Liver (tissue), 3 donors: ENCODE results near the gene SCD5.

ENCODE experiments used
- GABPA ChIP-seq, 2 donors: IDR thresholded peaks in 1 of 2; conservative IDR thresholded peaks in 1 of 2; 2 replicates each; pipeline ENCODE4 v1.6.1; 2016; ENCODE audit warnings: antibody characterized with exemption in 2 of 2, mild to moderate bottlenecking in 1 of 2, moderate library complexity in 1 of 2
- TF ChIP-seq, protein P1 (sequence below): fragments of 150-350 bp; IDR thresholded peaks from 2 replicates; pipeline ENCODE4 v1.5.1; 2017; ENCODE audit warnings: improper control_type of control experiment, low read depth, low read length; ENCODE audit not compliant: missing input control
- TF ChIP-seq, protein P2 (sequence below): IDR thresholded peaks from 2 replicates; pipeline ENCODE4 v1.6.1; 2016; ENCODE audit warnings: antibody characterized with exemption
- donor health status: healthy.
- donor health status: healthy.

DNA sequence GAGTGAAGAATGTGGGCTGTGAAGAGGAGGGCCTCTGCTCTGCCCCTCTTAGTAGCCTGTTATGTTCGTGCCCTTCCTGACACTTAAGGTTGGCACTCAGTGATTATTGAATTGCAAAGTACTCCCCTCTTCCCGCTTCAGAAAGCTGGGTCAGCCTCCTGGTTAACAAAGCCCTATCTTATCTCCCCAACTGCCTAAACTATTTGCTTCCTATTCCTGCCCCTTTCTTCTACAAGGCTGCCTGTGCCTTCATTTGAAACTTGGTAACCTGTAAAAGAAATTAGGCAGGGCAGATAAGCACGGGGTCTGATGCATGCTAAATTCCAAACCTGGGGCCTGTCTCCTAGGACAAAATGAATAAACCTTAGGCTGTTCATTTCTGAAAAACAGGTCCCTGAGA is 213.7 kb downstream of the SCD5 start:
- TF ChIP-seq, protein P1, sequence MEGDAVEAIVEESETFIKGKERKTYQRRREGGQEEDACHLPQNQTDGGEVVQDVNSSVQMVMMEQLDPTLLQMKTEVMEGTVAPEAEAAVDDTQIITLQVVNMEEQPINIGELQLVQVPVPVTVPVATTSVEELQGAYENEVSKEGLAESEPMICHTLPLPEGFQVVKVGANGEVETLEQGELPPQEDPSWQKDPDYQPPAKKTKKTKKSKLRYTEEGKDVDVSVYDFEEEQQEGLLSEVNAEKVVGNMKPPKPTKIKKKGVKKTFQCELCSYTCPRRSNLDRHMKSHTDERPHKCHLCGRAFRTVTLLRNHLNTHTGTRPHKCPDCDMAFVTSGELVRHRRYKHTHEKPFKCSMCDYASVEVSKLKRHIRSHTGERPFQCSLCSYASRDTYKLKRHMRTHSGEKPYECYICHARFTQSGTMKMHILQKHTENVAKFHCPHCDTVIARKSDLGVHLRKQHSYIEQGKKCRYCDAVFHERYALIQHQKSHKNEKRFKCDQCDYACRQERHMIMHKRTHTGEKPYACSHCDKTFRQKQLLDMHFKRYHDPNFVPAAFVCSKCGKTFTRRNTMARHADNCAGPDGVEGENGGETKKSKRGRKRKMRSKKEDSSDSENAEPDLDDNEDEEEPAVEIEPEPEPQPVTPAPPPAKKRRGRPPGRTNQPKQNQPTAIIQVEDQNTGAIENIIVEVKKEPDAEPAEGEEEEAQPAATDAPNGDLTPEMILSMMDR, result no peak
- no peak for TF ChIP-seq GABPA (IDR thresholded peaks at IDR 0.05 in 1 of 2, conservative IDR thresholded peaks at IDR 0.05 in 1 of 2)
- TF ChIP-seq, protein P2, sequence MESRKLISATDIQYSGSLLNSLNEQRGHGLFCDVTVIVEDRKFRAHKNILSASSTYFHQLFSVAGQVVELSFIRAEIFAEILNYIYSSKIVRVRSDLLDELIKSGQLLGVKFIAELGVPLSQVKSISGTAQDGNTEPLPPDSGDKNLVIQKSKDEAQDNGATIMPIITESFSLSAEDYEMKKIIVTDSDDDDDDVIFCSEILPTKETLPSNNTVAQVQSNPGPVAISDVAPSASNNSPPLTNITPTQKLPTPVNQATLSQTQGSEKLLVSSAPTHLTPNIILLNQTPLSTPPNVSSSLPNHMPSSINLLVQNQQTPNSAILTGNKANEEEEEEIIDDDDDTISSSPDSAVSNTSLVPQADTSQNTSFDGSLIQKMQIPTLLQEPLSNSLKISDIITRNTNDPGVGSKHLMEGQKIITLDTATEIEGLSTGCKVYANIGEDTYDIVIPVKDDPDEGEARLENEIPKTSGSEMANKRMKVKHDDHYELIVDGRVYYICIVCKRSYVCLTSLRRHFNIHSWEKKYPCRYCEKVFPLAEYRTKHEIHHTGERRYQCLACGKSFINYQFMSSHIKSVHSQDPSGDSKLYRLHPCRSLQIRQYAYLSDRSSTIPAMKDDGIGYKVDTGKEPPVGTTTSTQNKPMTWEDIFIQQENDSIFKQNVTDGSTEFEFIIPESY, result no peak
